GM19351 (cell line): Measurements from ENCODE around the gene PXDC1.

ENCODE experiments used
- ATAC-seq: cut with Tn5 transposase; IDR thresholded peaks from one replicate; pipeline ENCODE4 v1.9.1; 2021; ENCODE audit warnings: mild to moderate bottlenecking, moderate library complexity; ENCODE audit not compliant: unreplicated experiment

The PXDC1 gene

GRCh38 chr6:3749067-3749841 is 2.3 kb downstream of the PXDC1 start:
- ATAC-seq, result no peak

GRCh38 chr6:3748208-3749066 is 3.1 kb downstream of the PXDC1 start:
- peak; percentile 28 for ATAC-seq

- no peak for ATAC-seq
These were observed 4.3 kb downstream of the PXDC1 start for GRCh38 chr6:3747100-3747737.

GRCh38 chr6:3746696-3747095 is 4.8 kb downstream of the PXDC1 start:
- no peak for ATAC-seq

GRCh38 chr6:3746119-3746691 is 5.3 kb downstream of the PXDC1 start:
- peak; percentile 44 for ATAC-seq

- no peak for ATAC-seq
These were observed 5.9 kb downstream of the PXDC1 start for GRCh38 chr6:3745566-3746118.

- no peak for ATAC-seq
These were observed 6.5 kb downstream of the PXDC1 start for GRCh38 chr6:3744901-3745470.

- ATAC-seq, result no peak
These were observed 7.2 kb downstream of the PXDC1 start for GRCh38 chr6:3744211-3744900.

GRCh38 chr6:3743541-3743940 is 8.0 kb downstream of the PXDC1 start:
- no peak for ATAC-seq

GRCh38 chr6:3742426-3743344 is 8.8 kb downstream of the PXDC1 start:
- ATAC-seq, result peak; percentile 62

GRCh38 chr6:3742076-3742425 is 9.5 kb downstream of the PXDC1 start:
- ATAC-seq, result no peak

- ATAC-seq, result no peak
These were observed 10.0 kb downstream of the PXDC1 start for GRCh38 chr6:3741477-3741871.

- no peak for ATAC-seq
These were observed 10.7 kb downstream of the PXDC1 start for GRCh38 chr6:3740551-3741476.

GRCh38 chr6:3739311-3739897 is 12.1 kb downstream of the PXDC1 start:
- ATAC-seq, result no peak

- no peak for ATAC-seq
These were observed 13.0 kb downstream of the PXDC1 start for GRCh38 chr6:3738381-3739131.

- no peak for ATAC-seq
These were observed 13.7 kb downstream of the PXDC1 start for GRCh38 chr6:3737831-3738210.
